ENCODE measurements around the gene VSTM4. TPM values are rescaled to one million over a fixed set of nuclear protein-coding genes. Genes with fewer than 3 reads are reported as not detected.

The VSTM4 gene
- total RNA-seq, 1 experiment from 2014 or later = not detected

DNA sequence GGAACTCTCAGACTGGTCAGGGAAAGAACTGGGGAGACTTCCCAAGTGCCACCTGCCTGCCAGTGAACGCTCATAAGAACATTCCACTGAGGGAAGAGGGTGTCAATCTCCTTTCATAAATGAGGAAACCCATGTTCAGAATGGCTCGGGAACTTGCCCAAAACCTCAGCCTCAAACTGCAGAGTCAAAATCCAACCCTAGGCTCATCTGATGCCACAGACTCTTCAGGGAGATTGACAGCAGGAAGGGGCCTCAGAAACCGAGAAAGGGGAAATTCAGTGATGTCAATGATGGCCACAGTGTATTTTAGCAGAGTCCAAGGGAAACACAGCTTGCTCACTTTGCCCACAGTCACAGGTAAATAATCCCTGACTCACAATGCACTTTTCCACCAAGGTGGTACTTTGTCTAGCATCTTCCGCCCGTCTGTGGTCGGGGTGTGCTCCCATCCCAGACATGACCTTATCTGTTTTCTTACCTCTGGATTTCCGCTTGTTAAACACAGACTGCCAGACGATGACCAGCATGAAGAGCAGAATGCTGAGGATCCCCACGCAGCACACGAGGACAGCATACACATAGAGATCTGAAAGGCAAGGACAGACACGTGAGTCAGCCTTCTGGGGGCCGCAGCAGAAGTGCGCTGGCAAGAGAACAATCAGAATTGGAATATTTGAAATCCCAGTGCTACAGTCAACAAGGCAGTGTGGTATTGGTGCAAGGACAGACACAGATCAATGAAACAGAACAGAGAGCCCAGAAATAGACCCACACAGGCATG, 38.4 kb downstream of the VSTM4 start:
- Mint-ChIP-seq H3K4me3 (ENCODE audit: low read depth, unreplicated experiment) (no peak overlapping the region), H3K36me3 (ENCODE audit: insufficient read depth, unreplicated experiment) (no peaks in the 10 kb centered on the region), H3K4me1 (ENCODE audit: low read depth, unreplicated experiment) (no peaks in the 10 kb centered on the region), H3K27me3 (ENCODE audit: unreplicated experiment) (peaks cover 87% of the 10 kb centered on the region), H3K9me3 (ENCODE audit: low read depth, unreplicated experiment) (no peaks in the 10 kb centered on the region), H3K27ac (ENCODE audit: unreplicated experiment) (no peak overlapping the region)
- TF ChIP-seq CTCF (IDR thresholded peaks at IDR 0.05; ENCODE audit: unreplicated experiment) = no peak
- intact Hi-C loops (cut with micrococcal nuclease; ENCODE audit: unreplicated experiment) = no loop called here
- CTCF ChIA-PET = no interaction called here
- BruUV-seq (replicated peaks) = no TSS peak
- no peak for DNase-seq

- Mint-ChIP-seq H3K4me3 (ENCODE audit: low read depth, unreplicated experiment) (no peak overlapping the region), H3K27ac (ENCODE audit: unreplicated experiment) (no peak overlapping the region), H3K4me1 (ENCODE audit: low read depth, unreplicated experiment) (no peaks in the 10 kb centered on the region), H3K9me3 (ENCODE audit: low read depth, unreplicated experiment) (no peaks in the 10 kb centered on the region), H3K36me3 (ENCODE audit: insufficient read depth, unreplicated experiment) (no peaks in the 10 kb centered on the region), H3K27me3 (ENCODE audit: unreplicated experiment) (peaks cover 87% of the 10 kb centered on the region)
- no peak for DNase-seq
- intact Hi-C loops (cut with micrococcal nuclease; ENCODE audit: unreplicated experiment) = no loop called here
- BruUV-seq (replicated peaks) = no TSS peak
- TF ChIP-seq CTCF (IDR thresholded peaks at IDR 0.05; ENCODE audit: unreplicated experiment) = no peak
- CTCF ChIA-PET = no interaction called here
Observed at GRCh38 chr10:49076319-49076718, 39.0 kb downstream of the VSTM4 start.

DNA sequence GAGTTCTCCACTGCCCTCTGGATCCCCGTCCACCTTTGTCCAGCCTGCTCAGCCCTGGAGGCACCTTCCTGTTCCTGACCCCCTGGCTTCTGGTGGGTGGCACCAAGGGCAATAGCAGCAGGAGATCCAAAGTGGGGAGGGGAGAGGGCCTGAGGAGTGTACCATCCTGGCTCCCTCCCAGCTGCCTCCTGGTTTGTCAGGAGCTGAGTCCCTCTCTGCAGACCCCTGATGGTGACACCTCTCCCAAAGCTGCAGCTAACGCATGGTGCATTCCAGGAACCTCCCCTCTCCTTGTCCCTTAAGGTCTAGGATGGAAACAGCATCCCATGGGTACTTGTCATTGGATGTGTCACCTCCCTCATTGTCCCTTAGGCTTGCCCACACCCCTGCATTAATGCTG, 39.6 kb downstream of the VSTM4 start:
- BruUV-seq (replicated peaks) = no TSS peak
- Mint-ChIP-seq H3K27me3 (ENCODE audit: unreplicated experiment) (peaks cover 87% of the 10 kb centered on the region), H3K36me3 (ENCODE audit: insufficient read depth, unreplicated experiment) (no peaks in the 10 kb centered on the region), H3K27ac (ENCODE audit: unreplicated experiment) (no peak overlapping the region), H3K4me1 (ENCODE audit: low read depth, unreplicated experiment) (no peaks in the 10 kb centered on the region), H3K9me3 (ENCODE audit: low read depth, unreplicated experiment) (no peaks in the 10 kb centered on the region), H3K4me3 (ENCODE audit: low read depth, unreplicated experiment) (no peak overlapping the region)
- TF ChIP-seq CTCF (IDR thresholded peaks at IDR 0.05; ENCODE audit: unreplicated experiment) = no peak
- DNase-seq = no peak
- intact Hi-C loops (cut with micrococcal nuclease; ENCODE audit: unreplicated experiment) = no loop called here
- CTCF ChIA-PET = no interaction called here

- BruUV-seq (replicated peaks) = no TSS peak
- Mint-ChIP-seq H3K4me1 (ENCODE audit: low read depth, unreplicated experiment) (no peaks in the 10 kb centered on the region), H3K9me3 (ENCODE audit: low read depth, unreplicated experiment) (no peaks in the 10 kb centered on the region), H3K27me3 (ENCODE audit: unreplicated experiment) (peaks cover 86% of the 10 kb centered on the region), H3K4me3 (ENCODE audit: low read depth, unreplicated experiment) (no peak overlapping the region), H3K36me3 (ENCODE audit: insufficient read depth, unreplicated experiment) (no peaks in the 10 kb centered on the region), H3K27ac (ENCODE audit: unreplicated experiment) (no peak overlapping the region)
- DNase-seq = no peak
- no peak for TF ChIP-seq CTCF (IDR thresholded peaks at IDR 0.05; ENCODE audit: unreplicated experiment)
- intact Hi-C loops (cut with micrococcal nuclease; ENCODE audit: unreplicated experiment) = no loop called here
- CTCF ChIA-PET = no interaction called here
Observed at GRCh38 chr10:49074836-49075682, 40.3 kb downstream of the VSTM4 start.
